NCI-H345 (cell line): ENCODE data around the gene LYPLA2.
"Not testable (repeated sequence)": the region's sequence is repeated elsewhere in the genome, so short reads cannot be mapped to it uniquely, and the experiment has no call there.

ENCODE experiments used
- DNase-seq: peaks from one replicate; lab custom pipeline; 2025; lab: John Stamatoyannopoulos, UW

LYPLA2 gene

DNA sequence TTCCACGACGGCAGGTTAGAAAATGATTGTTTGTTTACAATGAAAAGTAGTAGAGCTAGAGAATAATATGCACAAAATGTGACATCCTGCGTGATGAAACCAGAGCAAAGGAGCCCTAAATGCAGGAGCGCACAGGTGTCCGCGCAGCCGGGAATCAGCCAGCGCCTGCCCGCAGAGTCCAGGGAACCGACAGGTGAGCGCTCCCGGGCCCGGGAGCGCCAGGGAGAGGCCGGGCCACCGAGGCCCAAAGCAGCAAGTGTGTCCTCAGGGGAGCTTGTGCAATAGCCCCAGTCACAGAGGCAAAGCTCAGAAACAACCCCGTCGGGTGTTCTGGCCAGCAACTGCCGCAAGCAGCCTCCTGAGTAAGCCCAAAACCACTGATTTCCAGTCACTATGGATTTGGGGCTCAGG is 10.4 kb downstream of the LYPLA2 start:
- DNase-seq = peak; percentile 22

DNA sequence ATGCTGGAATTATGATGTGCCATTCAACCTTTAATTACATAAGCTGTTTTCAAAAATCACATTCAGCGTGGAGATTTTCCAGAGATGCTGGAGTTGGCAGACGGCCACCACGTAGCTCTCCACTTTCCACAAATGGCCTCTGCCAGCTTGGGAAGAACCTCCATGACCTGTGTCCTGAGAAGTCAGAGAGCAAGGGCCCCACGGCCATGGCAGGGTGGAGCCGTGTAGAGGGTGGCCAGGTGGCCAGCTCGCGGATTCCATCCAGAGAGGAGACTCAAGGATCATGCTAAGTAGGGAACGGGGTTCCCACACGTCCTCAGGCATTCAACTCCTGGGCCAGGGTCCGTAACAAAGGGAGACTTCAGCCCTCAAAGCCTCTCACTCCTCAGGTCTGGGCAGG is 10.9 kb downstream of the LYPLA2 start:
- no peak for DNase-seq

DNA sequence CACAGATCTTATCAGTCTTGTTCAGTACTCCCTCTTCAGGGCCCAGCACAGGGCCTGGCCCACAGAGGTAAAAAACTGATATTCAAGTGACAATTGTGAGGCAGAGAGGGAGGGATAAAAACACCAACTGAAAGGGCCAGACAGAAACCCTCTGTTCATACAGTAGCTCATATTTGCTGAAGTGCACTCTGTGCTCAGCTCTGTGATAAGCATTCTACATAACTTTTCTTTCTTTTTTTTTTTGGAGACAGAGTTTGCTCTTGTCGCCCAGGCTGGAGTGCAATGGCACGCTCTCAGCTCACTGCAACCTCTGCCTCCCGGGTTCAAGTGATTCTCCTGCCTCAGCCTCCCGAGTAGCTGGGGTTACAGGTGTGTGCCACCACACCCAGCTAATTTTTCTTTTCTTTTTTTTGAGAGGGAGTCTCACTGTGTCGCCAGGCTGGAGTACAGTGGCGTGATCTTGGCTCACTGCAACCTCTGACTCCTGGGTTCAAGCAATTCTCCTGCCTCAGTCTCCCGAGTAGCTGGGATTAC is 11.9 kb downstream of the LYPLA2 start:
- not testable (repeated sequence) for DNase-seq

DNA sequence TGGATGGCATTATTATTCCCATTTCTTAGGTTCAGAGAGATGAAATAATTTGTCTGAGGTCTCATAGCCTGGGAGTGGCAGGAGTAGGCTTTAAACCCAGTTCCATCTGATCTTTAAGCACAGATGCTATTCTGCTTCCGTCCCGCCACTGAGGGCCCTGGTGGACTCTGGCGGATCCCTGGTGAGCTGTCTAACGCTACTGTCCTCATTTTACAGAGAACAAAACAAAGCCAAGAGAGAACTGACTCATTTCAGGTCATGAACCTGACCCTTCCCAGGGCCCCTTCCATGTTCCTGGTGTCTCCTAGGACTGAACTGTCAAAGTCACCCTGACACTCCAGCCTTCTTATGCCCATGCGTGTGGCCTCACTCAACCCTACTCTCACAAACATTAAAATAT is 12.7 kb downstream of the LYPLA2 start:
- no peak for DNase-seq

DNA sequence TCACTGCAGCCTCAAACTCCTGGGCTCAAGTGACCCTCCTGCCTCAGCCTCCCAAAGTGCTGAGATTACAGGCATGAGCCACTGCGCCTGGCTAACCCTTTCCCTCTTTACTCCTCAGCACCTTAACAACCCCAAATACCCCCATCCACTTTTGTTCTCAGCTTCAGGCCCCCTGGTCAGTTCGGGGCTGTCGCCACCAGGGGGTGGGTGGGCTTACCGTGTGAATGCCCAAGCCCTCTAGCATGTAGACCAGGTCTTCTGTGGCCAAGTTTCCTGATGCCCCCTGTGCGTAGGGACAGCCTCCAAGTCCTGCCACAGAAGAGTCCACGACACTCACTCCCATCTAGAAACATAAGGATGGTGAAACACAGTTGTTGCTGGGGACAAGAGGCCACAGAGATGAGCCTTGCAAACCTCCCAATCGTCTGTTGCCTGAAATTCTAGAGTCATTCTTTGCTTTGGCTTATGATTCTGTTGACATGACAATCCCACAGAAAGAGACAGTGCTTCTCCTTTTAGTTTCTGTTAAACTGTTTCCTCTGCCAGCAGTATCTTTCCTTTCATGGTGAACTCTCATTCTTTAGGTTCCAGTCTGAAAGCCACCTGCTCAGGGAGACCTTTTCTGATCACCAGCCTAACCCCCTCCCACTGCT is 13.4 kb downstream of the LYPLA2 start:
- DNase-seq = no peak

DNA sequence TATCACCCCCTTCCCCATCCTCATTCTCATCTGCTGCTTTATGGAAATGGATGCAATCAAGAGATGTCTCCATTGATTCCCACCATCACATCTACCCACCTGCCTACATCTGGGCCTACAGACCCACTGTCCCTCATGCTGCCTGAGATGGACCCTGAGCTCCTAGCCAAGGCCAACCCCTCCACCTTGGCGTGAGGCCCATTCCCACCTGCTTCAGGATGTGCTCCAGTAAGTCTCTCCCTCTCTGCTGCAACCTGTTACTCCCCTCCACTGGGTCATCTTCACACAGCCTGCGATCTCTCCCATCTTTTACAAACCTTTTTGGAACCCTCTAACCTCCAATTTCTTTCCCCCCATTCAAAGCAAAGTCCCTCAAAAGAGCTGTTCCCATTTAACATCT is 14.1 kb downstream of the LYPLA2 start:
- DNase-seq = no peak

DNA sequence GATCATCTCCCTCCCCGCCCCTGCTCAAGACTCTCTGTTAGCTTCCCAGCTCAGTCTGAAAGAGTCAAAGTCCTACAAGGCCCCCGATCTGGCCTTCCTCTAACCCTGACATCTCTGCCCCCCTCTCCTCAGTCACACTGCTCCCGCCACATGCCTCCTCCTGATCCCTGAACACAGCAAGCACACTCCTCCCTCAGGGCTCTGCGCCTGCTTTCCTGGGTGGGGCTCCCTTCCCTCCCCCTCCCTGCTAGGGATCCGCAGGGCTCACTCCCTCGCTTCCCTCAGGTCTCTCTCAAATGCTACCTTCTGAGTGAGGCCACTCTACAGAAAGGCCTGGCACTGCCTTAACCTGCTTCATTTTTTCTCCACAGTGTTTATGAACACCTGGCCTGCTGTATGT is 15.3 kb downstream of the LYPLA2 start:
- no peak for DNase-seq

DNA sequence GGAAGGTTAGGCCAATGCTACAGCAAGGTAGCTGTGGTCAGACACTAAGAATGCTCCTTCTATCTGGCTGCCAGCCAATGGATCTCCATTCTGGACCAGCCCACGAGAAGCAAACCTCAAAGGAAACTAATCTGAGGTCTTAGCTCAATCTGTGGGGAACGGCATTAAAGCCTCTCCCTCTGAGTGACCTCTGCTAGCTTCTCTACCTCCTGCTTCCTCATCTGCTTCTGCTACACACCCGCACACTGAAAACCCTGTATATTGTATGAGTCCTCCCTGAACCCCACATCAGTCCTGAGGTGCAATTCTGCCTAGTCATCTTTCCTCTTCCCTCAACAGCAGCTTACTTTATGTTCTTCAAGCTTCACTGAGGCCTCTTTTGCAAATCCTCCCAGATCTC is 16.5 kb downstream of the LYPLA2 start:
- DNase-seq = no peak

DNA sequence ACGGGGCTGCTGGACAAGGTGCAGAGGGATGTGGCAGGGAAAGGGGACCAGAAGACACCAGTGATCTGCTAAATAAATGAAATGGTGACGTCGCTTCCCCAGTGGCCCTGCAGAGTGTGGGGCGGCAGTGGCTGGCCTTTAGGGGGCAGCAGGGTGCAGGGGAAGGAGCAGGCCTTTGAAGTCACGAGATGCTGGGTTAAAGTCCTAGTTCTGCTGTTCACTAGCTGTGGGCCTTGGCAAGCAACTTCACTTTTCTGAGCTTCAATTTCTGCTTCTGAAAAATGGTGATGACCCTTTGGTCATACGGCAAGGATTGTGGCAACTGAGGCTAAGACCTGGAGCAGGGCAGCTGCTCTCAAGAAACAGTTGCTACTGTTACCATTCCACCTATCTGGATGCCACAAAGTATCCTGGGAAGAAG is 18.8 kb downstream of the LYPLA2 start:
- DNase-seq = peak; percentile 46

DNA sequence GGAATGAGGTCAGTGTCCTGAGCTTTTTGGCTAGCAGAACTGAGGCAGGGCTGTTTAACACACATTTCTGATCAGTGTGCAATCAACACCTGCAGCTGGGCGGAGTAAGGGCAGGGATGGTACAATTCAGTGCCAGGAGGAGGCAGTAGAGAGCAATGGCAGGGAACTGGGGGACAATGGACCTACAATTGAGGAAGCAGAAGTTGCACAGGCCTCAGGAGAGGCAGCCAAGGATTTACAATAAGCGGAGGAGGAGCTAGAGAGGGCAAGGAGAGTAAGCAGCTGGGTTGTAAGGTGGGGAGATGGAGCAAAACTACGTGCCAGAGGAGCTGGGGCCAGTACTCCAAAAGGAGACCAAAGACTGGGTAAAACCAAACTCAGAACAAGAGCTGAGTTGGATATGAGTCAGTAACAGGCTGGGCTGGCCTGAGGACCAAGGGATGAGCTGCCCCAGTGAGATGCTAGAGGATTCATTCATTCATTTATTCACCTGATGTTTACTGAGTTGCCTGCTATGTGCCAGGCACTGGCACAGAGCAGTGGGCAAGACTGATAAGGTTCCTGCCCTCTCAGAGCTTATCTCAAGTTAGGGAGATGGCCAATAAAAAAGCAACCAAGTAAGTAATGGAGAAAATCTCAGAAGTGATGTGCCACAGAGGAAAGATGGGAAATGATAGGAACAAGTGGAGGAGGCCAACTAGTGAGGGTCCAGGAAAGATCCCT is 20.0 kb downstream of the LYPLA2 start:
- DNase-seq = no peak

DNA sequence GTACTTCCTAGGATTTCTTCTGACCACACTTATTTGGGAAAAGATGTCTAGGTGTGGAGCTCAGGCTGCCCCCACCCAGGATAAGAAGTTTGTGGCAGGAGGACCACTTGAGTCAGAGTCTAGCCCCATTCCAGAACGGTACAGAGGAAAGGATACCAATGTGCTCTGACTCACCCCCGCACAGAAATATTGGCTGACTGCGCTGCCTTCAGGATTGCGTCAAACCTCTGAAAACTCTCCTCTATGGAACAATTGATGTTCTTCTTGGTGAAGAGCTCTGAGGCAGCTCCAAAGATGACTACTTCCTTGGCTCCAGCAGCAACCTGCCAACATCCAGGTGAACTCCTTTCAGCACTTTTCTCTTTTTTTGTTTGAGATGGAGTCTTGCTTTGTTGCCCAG is 23.1 kb downstream of the LYPLA2 start:
- DNase-seq = no peak

DNA sequence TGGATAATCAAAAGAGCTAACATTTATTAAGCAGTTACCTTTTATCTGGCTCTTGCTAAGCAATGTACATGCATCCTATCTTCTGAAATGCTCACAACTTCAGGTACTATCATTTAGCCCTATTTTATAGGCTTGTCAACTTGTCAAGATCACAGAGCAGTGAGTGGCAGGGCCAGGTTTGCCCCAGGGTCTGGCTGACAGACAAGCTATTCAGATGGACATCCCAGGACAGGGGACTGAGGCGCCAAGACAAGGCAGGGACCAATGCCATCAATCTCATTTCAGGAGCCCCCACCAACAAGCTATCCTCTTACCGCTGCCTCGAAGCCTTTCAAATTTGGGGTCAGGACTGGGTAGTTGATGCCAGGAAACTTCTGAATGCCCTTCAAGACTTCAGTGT is 25.4 kb downstream of the LYPLA2 start:
- DNase-seq = no peak

DNA sequence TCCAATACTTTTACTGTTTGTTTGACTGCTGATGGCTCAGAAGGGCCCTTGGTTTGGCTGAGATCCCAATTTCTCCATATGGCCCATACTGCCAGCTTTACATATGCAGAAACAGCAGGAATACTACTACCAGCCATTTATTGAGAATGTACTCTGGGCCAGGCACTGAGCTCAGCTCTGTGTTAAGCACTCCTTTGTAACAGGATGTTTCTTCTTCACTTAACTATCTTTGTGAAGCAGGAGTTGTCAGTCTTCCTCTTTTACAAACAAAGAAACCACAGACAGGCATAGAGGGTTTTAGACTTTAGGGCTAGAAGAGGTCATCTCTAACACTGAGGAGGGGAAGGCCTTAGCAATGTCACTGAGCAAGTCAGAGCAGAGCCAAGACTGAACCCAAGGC is 26.0 kb downstream of the LYPLA2 start:
- no peak for DNase-seq

DNA sequence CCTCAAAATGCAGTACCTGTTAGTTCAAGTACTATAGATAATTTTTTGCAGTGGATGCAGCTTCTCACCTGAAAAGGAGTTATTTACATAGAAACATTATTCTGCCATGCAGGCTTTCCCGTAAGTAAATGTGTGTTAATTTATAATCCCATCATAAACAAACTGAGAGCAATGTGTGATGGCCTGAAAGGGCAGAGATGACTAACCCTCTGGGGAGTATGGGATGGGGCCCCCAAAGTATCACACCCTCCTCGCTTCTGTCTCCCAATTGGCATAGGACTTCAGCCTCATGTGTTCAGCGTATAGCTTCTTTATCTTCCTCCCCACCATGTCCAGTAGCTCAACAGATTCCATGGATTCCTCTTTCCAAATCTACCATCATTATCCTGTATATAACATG is 26.7 kb downstream of the LYPLA2 start:
- no peak for DNase-seq

DNA sequence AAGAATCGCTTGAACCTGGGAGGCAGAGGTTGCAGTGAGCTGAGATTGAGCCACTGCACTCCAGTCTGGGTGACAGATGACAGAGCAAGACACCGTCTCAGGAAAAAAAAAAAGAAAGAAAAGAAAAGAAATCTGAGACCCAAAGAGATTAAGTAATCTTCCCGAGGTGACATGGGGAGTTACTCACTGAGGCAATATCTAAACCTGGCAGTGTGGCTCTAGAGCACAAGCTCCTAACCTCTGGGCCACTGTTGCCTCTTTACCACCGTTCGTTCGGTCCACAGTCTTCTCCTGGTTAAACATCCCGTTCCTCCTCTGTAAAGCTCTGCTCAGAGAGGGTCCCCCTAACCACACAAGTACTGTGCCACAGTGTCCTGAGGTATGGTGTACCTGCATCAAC is 32.8 kb downstream of the LYPLA2 start:
- no peak for DNase-seq

DNA sequence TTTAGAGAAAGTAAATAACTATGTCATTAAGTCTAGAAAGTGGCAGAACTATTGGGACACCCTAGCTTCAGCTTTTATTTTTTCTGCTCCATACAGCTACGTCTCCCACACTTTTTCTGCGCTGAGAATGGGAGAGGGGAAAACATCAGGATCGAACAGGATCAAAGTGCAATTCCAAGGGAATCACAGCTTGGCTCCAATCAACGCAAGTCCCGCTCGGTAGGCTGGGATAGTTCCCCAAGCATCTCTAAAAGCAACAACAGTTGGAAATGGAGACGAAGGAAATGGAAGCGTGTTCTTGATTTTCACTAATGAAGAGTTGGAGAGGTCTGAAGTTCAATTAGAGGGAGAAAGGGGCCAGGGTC is 33.7 kb downstream of the LYPLA2 start:
- DNase-seq = no peak

DNA sequence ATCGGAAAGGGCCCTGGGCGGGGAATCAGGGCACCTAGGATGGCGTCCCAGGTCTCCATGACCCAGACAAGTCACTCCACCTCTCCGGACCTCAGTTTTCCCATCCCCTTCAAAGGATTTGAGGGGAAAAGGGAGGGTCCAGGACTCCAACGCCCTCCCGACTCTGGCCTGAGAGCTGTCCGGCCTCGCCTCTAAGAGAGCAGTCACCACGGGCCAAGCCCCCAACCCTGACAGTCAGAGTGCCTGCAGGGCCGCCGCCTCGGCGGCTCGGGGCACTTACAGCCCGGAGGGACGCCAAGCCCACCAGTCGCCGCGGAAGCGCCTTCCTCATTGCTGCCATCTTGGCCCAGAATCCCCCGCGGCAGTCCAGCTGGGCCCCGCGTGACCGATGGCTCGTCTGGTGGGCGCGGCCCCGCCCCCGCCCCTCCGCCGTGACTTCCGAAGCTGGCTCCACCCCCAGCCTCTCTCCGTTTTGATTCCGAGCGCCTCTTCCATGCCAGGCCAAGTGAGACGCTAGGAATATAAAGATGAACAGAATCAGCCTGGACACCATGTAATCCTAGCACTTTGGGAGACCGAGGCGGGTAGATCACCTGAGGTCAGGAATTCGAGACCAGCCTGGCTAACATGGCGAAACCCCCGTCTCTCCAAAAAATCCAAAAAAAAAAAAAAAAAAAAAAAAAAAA is 34.3 kb downstream of the LYPLA2 start, which contains the start of gene HMGCL:
TSS of gene HMGCL (minus strand) at position 354 of the 686 bp plus-strand sequence. CDS start at position 340, 14 bp downstream.
- DNase-seq = peak; percentile 93

DNA sequence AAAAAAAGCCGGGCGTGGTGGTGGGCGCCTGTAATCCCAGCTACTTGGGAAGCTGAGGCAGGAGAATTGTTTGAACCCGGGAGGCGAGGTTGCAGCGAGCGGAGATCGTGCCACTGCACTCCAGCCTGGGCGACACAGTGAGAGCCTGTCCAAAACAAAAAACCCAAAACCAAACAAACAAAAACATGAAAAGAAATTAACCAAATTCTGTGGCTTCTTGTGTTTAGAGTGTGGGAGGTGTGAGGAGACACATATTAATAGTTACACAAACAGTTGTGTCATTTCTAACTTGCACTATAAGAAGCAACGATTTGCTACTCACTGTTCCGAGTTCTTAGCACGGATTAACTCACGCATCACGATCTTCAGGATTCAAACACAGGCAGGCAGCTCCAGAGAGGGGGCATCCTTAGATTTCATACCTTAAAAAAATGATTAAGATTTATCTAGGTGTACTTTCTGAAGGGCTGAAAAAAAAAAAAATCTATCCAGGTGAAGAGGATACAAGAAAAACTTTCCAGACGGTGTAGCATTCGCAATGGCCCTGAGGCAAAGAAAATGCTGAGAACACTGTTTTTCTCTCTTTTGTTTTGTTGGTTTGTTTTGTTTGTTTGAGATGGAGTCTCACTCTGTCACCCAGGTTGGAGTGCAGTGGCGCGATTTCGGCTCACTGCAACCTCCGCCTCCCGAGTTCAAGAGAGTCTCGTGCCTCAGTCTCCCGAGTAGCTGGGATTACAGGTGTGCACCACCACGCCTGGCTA is 35.0 kb downstream of the LYPLA2 start:
- no peak for DNase-seq

DNA sequence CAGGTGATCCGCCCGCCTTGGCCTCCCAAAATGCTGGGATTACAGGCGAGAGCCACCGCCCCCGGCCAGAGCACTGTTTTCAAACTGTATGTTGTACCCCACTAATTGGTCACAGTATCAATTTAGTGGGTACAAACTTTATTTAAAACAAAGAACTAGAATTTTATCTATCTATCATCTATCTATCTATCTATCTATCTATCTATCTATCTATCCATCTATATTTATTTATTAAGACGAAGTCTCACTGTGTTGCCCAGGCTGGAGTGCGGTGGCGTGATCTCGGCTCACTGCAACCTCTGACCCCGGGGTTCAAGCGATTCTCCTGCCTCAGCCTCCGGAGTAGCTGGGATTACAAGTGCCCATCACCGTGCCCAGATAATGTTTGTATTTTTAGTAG is 35.6 kb downstream of the LYPLA2 start:
- DNase-seq = not testable (repeated sequence)

DNA sequence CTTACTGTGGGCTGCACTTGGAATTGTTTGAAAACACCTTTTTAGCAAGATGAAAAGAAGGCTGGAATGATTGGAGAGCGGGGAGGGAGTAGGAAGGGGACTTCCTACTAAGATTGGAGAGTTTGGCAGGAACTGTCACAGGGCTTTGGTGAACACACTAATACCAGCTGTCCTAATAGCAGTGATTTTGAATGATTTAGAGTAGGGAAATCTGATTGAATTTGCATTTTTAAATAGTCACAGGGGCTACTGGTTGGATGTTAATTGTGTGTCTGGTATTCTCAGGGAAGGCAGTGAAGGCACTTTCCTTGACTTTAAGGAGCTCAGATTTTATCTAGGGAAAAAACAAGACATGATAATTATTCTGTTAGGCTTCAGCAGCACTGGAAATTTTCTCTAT is 36.8 kb downstream of the LYPLA2 start:
- no peak for DNase-seq

DNA sequence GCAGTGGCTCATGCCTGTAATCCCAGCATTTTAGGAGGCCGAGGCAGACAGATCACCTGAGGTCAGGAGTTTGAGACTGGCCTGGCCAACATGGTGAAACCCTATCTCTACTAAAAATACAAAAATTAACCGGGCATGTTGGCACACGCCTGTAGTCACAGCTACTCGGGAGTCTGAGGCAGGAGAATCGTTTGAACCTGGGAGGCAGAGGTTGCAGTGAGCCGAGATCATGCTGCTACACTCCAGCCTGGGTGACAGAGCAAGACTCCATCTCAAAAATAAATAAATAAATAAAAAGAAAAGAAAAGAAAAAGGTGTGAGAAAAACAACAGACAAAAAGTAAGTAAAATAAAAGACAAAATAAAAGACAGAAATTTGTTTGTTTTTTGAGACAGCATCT is 43.2 kb downstream of the LYPLA2 start:
- not testable (repeated sequence) for DNase-seq

DNA sequence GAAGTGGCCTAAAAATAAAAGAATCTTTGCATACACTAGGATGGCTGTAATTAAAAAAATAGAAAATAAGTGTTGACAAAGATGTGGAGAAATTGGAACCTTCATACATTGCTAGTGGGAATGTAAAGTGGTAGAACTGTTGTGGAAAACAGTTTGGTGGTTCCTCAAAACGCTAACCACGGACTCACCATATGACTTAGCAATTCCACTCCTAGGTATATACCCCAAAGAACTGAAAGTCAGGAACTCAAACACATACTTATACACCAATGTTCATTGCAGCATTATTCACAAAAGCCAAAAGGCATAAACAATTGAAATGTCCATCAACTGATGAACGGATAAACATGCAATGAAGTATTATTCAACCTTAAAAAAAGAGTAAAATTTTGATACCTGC is 45.1 kb downstream of the LYPLA2 start:
- DNase-seq = no peak
